ENCODE data around the gene CTNNA1.

GRCh38 chr5:138706655-138707480, 46.4 kb upstream of the CTNNA1 start:
- TF ChIP-seq CTCF (IDR thresholded peaks at IDR 0.05; ENCODE audit: insufficient read depth, low read length, poor library complexity, severe bottlenecking) (no peak), EZH2phosphoT487 (conservative IDR thresholded peaks at IDR 0.05; ENCODE audit: low read length) (no peak)

Data from SU-DHL-6 (cell line).